Measurements from ENCODE around the gene DNAJC4. TPM values are rescaled to one million over a fixed set of nuclear protein-coding genes. Genes with fewer than 3 reads are reported as not detected.

The DNAJC4 gene
- total and polyA plus RNA-seq, 7 donors, result 25.7 to 68.1 (median 29.6) TPM

GRCh38 chr11:64226507-64227051 is 3.8 kb upstream of the DNAJC4 start:
- TF ChIP-seq EP300 (IDR thresholded peaks at IDR 0.05) (no peak), POLR2A (IDR thresholded peaks at IDR 0.05) (no peak), POLR2AphosphoS5 (IDR thresholded peaks at IDR 0.05) (no peak), CTCF (IDR thresholded peaks at IDR 0.05) (no peak)
- H3K27ac ChIP-seq, result peak overlapping the region; percentile 89 to 94 (median 92)
- intact Hi-C loops (cut with DNase I), result loop anchor here (5.0 kb wide), 1 partner anchor 39 kb away; the partner anchor contains the start of gene STIP1
- no peaks in the 10 kb centered on the region for H3K9me3 ChIP-seq
- peaks cover 0 to 7% (median 0%) of the 10 kb centered on the region in 4 donors for H3K36me3 ChIP-seq
- DNase-seq, result peak; percentile 80
- peaks cover 0 to 60% (median 45%) of the 10 kb centered on the region in 4 donors for H3K4me1 ChIP-seq
- H3K4me3 ChIP-seq, result peak overlapping the region; percentile 71 to 89 (median 80)
- 1 to 5% methylated on average over 26 of the region's 26 CpGs for WGBS, 2 donors
- no peaks in the 10 kb centered on the region for H3K27me3 ChIP-seq

- Histone ChIP-seq H3K27ac (peak overlapping the region; percentile 89 to 94 (median 92)), H3K27me3 (no peaks in the 10 kb centered on the region), H3K9me3 (no peaks in the 10 kb centered on the region), H3K4me3 (peak overlapping the region in 2 of 4 donors; percentile 71 to 89), H3K4me1 (peaks cover 0 to 60% (median 49%) of the 10 kb centered on the region in 4 donors), H3K36me3 (peaks cover 0 to 7% (median 0%) of the 10 kb centered on the region in 4 donors)
- WGBS, 2 donors, result 74 to 83% methylated on average over 3 of the region's 3 CpGs
- DNase-seq, result peak; percentile 64
- TF ChIP-seq CTCF (IDR thresholded peaks at IDR 0.05) (no peak), POLR2AphosphoS5 (IDR thresholded peaks at IDR 0.05) (no peak), POLR2A (IDR thresholded peaks at IDR 0.05) (no peak), EP300 (IDR thresholded peaks at IDR 0.05) (no peak)
- intact Hi-C loops (cut with DNase I), result loop anchor here (5.0 kb wide), 1 partner anchor 40 kb away; the partner anchor contains the start of gene STIP1
Measured at GRCh38 chr11:64227405-64227956, 2.9 kb upstream of the DNAJC4 start.

- Histone ChIP-seq H3K27me3 (no peaks in the 10 kb centered on the region), H3K36me3 (peaks cover 0 to 3% (median 0%) of the 10 kb centered on the region in 4 donors), H3K4me1 (peaks cover 0 to 75% (median 60%) of the 10 kb centered on the region in 4 donors), H3K9me3 (no peaks in the 10 kb centered on the region), H3K27ac (peak overlapping the region; percentile 95 to 98 (median 96)), H3K4me3 (peak overlapping the region in 2 of 4 donors; percentile 70 to 82)
- TF ChIP-seq POLR2A (IDR thresholded peaks at IDR 0.05), result no peak
- TF ChIP-seq POLR2AphosphoS5 (IDR thresholded peaks at IDR 0.05), result no peak
- 87 to 89% methylated on average over 12 of the region's 12 CpGs for WGBS, 2 donors
- no peak for DNase-seq
- intact Hi-C loops (cut with DNase I), result loop anchor here (5.0 kb wide), 1 partner anchor 42 kb away; the partner anchor contains the start of gene STIP1
Measured at GRCh38 chr11:64229090-64229743, 1.1 kb upstream of the DNAJC4 start.

- TF ChIP-seq POLR2AphosphoS5 (IDR thresholded peaks at IDR 0.05) (no peak), CTCF (IDR thresholded peaks at IDR 0.05) (no peak), EP300 (IDR thresholded peaks at IDR 0.05) (no peak), POLR2A (IDR thresholded peaks at IDR 0.05) (no peak)
- peak overlapping the region; percentile 57 to 82 (median 76) for H3K4me3 ChIP-seq
- H3K4me1 ChIP-seq, result peaks cover 0 to 74% (median 59%) of the 10 kb centered on the region in 4 donors
- no peaks in the 10 kb centered on the region for H3K9me3 ChIP-seq
- WGBS, 2 donors, result 38 to 50% methylated on average over 13 of the region's 13 CpGs
- intact Hi-C loops (cut with DNase I), result loop anchor here (5.0 kb wide), 1 partner anchor 42 kb away; the partner anchor contains the start of gene STIP1
- H3K27me3 ChIP-seq, result no peaks in the 10 kb centered on the region
- H3K36me3 ChIP-seq, result no peaks in the 10 kb centered on the region
- DNase-seq, result no peak
- peak overlapping the region; percentile 95 to 98 (median 96) for H3K27ac ChIP-seq
Measured at GRCh38 chr11:64229744-64230170, 591 bp upstream of the DNAJC4 start.

- no peaks in the 10 kb centered on the region for H3K27me3 ChIP-seq
- H3K4me1 ChIP-seq, result peaks cover 0 to 75% (median 61%) of the 10 kb centered on the region in 4 donors
- TF ChIP-seq CTCF (IDR thresholded peaks at IDR 0.05) (no peak), EP300 (IDR thresholded peaks at IDR 0.05) (no peak), POLR2A (IDR thresholded peaks at IDR 0.05) (no peak), POLR2AphosphoS5 (IDR thresholded peaks at IDR 0.05) (no peak)
- H3K9me3 ChIP-seq, result no peaks in the 10 kb centered on the region
- H3K36me3 ChIP-seq, result no peaks in the 10 kb centered on the region
- DNase-seq, result no peak
- H3K4me3 ChIP-seq, result peak overlapping the region; percentile 57 to 82 (median 76)
- intact Hi-C loops (cut with DNase I), result no loop called here
- WGBS, 2 donors, result 4 to 5% methylated on average over 8 of the region's 8 CpGs
- peak overlapping the region; percentile 95 to 98 (median 96) for H3K27ac ChIP-seq
Measured at GRCh38 chr11:64230985-64231365, 627 bp downstream of the DNAJC4 start.

Data from sigmoid colon (tissue), 7 donors.